Activated naive CD8-positive, alpha-beta T cell treated with anti-CD3 and anti-CD28 coated beads, Interleukin-2, amount 10 ng/mL, durations not matched to agents 7 days and 5 days (primary cell): ENCODE measurements around the gene RUNX3. TPM values are rescaled to one million over a fixed set of nuclear protein-coding genes. Genes with fewer than 3 reads are reported as not detected.
A peak's percentile ranks its signal among the peaks of the same experiment; 100 is the strongest.

ENCODE experiments used
- ATAC-seq: fragments of 150-1000 bp; cut with Tn5 transposase; one replicate; pipeline ENCODE4 v1.10.0; 2021; ENCODE audit warnings: low read depth, moderate library complexity
- POLR2A ChIA-PET: fragments of 350-600 bp; sonication (Branson Sonifier 250); formaldehyde crosslinking; loops from one replicate; lab custom pipeline; 2021; ENCODE audit warnings: antibody characterized with exemption; lab: Charles Lee
- DNase-seq: peaks from one replicate; pipeline ENCODE4 v3.0.0; 2021
- H3K27ac Mint-ChIP-seq: one replicate; pipeline ENCODE4 v1.8.0; 2022; ENCODE audit warnings: mild to moderate bottlenecking, mixed read lengths
- H3K27me3 Mint-ChIP-seq: one replicate; pipeline ENCODE4 v1.8.0; 2022; ENCODE audit warnings: mild to moderate bottlenecking, moderate library complexity, mixed read lengths
- H3K36me3 Mint-ChIP-seq: one replicate; pipeline ENCODE4 v1.8.0; 2021; ENCODE audit warnings: mild to moderate bottlenecking, mixed read lengths
- H3K4me1 Mint-ChIP-seq: one replicate; pipeline ENCODE4 v1.8.0; 2021; ENCODE audit warnings: mixed read lengths
- H3K4me3 Mint-ChIP-seq: one replicate; pipeline ENCODE4 v1.8.0; 2022; ENCODE audit warnings: mild to moderate bottlenecking, moderate library complexity, mixed read lengths
- H3K9me3 Mint-ChIP-seq: one replicate; pipeline ENCODE4 v1.8.0; 2021; ENCODE audit warnings: mixed read lengths
- total RNA-seq, 2 experiments: library from RNA; stranded (reverse); gene quantifications; one replicate each; pipeline ENCODE4 v1.2.3, GENCODE V29; 2021

Gene RUNX3
- total RNA-seq, 2 experiments from 2014 or later, result 172 TPM

DNA sequence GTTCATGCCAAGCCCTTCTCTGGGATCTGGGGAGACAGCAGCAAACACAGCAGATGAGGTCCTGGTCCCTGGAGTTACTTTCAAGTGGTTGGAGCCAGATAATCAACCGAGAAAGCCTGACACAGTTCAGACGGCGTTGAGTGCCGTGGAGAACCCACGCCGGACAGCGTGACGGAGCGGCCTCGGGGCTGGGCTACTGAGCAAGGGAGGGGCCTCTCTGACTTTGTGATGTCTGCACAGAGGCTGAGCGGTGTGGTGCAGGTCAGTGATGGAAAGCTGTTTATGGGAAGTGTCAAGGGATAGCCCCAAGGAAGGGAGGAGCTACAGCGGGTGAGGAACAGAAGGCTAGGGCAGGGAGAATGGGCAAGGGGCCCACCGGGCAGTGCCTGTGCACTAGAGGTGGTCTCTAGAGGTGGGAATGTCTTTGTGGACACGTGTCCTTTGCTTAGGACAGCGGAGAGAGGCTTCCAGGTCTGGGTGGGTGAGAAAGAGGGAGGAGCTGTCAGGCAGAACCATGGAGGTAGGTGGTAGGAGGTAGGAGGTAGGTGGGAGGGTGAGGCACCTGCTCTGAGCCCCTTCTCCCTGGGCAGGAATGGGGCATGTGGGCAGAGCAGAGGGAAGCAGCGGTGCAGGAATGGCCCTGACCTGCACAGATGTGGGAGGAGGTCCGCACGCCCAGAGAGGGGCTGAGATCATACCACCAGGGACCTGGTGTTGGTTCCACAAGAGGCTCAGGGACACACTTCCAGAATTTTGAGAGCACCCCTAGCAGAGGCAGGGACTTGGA lies 62.8 kb downstream of the RUNX3 start:
- Mint-ChIP-seq H3K27ac (no peak overlapping the region), H3K36me3 (no peaks in the 10 kb centered on the region), H3K4me1 (peaks cover 6% of the 10 kb centered on the region), H3K4me3 (no peak overlapping the region), H3K9me3 (no peaks in the 10 kb centered on the region), H3K27me3 (peaks cover 14% of the 10 kb centered on the region)
- DNase-seq (no peak), ATAC-seq (no peak)
- POLR2A ChIA-PET, result no interaction called here

DNA sequence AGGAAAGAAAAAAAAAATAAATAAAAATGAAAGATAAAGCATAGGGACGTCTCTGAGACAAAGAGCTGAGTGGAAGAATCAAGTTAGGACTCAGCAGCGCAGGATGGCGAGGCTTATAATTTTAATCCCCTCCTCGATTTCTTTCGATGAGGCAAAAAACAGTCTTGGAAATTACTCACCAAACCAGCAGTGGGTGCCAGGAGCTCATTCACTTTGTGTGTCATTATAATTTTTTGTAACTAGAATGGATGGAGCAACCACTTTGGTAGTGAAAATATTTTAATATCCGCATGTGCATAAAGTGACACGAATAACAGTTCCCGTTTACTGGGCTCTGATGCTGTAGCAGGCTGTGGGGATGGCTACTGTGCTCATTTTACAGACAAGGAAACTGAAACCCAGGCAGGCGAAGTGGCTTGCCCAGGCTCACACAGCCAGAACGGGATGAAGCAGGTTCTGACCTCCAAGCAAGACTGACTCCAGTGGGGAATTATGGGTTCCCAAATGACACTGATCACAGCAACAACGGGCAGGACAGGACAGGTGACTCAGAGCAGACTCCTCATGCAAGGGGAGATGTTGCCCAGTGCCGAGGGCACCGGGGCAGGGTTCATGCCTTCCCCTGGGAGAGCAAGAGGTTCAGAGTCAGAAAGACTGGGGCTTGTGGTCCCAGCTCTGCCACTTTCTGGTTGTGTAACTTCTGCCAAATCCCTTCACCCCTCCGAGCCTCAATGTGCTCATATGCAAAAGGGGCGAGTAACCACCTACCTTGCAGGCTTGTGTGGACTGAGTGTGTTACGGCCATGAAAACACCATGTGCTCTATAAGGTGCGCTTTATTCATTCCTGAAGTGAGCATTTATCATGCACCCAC lies 63.6 kb downstream of the RUNX3 start:
- ATAC-seq (no peak), DNase-seq (no peak)
- H3K27ac Mint-ChIP-seq, result peak overlapping the region; percentile 21
- H3K4me3 Mint-ChIP-seq, result no peak overlapping the region
- no peaks in the 10 kb centered on the region for H3K9me3 Mint-ChIP-seq
- no peaks in the 10 kb centered on the region for H3K36me3 Mint-ChIP-seq
- peaks cover 6% of the 10 kb centered on the region for H3K4me1 Mint-ChIP-seq
- POLR2A ChIA-PET, result no interaction called here
- peaks cover 9% of the 10 kb centered on the region for H3K27me3 Mint-ChIP-seq

DNA sequence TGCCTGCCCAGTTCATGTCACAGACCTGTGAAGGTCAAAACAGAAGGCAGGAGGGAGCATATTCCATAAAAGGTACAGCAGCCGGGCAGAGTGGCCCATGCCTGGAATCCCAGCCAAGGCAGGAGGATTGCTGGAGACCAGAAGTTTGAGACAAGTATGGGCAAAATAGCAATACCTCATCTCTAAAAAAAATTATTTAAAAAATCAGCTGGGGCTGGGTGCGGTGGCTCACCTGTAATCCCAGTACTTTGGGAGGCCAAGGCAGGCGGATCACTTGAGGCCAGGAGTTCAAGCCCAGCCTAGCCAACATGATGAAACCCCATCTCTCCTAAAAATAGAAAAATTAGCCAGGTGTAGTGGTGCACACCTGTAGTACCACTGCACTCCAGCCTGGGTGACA lies 64.5 kb downstream of the RUNX3 start:
- no peak overlapping the region for H3K4me3 Mint-ChIP-seq
- H3K36me3 Mint-ChIP-seq, result no peaks in the 10 kb centered on the region
- ATAC-seq, result no peak
- H3K27ac Mint-ChIP-seq, result no peak overlapping the region
- peaks cover 2% of the 10 kb centered on the region for H3K4me1 Mint-ChIP-seq
- POLR2A ChIA-PET, result no interaction called here
- no peak for DNase-seq
- H3K9me3 Mint-ChIP-seq, result no peaks in the 10 kb centered on the region
- peaks cover 9% of the 10 kb centered on the region for H3K27me3 Mint-ChIP-seq

DNA sequence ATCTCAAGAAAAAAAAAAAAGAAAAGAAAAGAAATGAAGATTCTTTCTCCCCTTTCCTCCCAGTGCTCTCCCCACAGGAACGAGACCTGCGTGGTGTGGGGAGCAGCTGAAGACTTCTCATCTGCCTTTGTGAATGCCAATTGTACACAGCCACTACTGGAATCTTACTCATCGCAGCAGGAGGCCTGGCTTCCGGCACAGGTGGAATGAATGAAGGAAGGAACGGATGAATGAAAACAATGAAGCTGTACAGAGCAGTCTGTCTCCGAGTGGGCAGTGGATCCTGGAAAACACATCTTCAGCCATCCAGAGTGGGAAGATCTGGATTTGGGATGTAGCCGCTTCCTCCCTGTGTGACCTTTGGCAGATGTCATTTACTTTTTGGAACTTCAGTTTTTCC lies 64.9 kb downstream of the RUNX3 start:
- H3K9me3 Mint-ChIP-seq, result no peaks in the 10 kb centered on the region
- no peaks in the 10 kb centered on the region for H3K36me3 Mint-ChIP-seq
- ATAC-seq (no peak), DNase-seq (no peak)
- no peaks in the 10 kb centered on the region for H3K4me1 Mint-ChIP-seq
- H3K27ac Mint-ChIP-seq, result no peak overlapping the region
- H3K4me3 Mint-ChIP-seq, result no peak overlapping the region
- POLR2A ChIA-PET, result no interaction called here
- peaks cover 9% of the 10 kb centered on the region for H3K27me3 Mint-ChIP-seq

DNA sequence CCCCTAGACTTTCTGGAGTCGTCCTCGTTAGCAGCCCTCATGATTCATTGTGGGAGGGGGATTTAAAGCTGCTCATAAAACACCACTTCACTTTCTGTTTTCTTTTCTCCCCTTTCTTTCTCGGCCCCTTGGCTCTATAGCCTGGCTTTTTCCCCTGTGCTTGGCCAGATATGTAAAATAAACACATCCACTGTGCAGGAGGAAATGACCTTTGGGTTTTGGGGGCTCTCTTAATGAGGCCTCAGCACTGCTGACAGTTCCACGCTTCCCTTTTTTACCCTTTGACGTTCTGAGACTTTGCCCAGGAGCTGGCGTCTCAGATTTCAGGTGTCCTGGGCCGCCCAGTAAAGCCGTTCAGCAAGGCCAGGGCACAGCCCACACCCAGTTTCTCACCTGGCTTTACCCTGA lies 65.7 kb downstream of the RUNX3 start:
- DNase-seq, result no peak
- no peak overlapping the region for H3K4me3 Mint-ChIP-seq
- peaks cover 5% of the 10 kb centered on the region for H3K27me3 Mint-ChIP-seq
- ATAC-seq, result no peak
- H3K27ac Mint-ChIP-seq, result no peak overlapping the region
- no peaks in the 10 kb centered on the region for H3K36me3 Mint-ChIP-seq
- no peaks in the 10 kb centered on the region for H3K9me3 Mint-ChIP-seq
- POLR2A ChIA-PET, result no interaction called here
- H3K4me1 Mint-ChIP-seq, result no peaks in the 10 kb centered on the region

DNA sequence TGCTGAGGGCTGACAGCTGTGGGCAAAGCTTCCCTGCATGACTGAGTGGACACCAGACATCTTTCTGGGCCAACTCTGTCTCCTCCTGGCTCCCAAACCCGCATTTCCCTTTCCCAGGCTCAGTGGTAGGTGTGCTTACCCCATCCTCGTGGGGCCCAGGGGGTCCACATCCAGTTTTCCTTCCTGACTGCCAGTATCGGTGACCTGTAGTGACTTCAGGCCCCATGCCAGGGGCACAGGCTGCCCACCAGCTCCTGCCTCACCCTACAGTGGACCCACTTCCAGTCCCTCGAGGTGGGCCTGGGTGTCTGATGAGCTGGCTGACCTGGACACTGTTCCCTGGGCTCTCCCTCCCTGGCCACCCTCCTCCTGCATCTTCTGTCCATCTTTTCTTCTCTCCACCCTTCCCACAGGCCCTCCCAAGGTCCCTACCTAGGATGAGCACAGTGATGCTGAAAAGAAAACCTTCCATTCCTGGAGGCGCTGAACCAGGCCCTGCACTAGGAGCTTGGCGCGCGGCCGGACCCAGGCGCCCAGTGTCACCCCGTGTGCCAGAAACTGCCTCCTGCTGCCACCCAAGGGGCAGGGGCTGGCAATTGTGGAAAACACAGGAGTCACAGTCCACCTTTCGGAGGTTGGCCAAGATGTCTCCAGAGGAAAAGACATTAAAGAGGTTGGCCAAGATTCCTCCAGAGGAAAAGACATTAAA lies 67.1 kb downstream of the RUNX3 start:
- Mint-ChIP-seq H3K27me3 (peaks cover 13% of the 10 kb centered on the region), H3K27ac (no peak overlapping the region), H3K4me1 (no peaks in the 10 kb centered on the region), H3K9me3 (no peaks in the 10 kb centered on the region), H3K36me3 (no peaks in the 10 kb centered on the region), H3K4me3 (no peak overlapping the region)
- POLR2A ChIA-PET, result no interaction called here
- ATAC-seq (no peak), DNase-seq (no peak)

DNA sequence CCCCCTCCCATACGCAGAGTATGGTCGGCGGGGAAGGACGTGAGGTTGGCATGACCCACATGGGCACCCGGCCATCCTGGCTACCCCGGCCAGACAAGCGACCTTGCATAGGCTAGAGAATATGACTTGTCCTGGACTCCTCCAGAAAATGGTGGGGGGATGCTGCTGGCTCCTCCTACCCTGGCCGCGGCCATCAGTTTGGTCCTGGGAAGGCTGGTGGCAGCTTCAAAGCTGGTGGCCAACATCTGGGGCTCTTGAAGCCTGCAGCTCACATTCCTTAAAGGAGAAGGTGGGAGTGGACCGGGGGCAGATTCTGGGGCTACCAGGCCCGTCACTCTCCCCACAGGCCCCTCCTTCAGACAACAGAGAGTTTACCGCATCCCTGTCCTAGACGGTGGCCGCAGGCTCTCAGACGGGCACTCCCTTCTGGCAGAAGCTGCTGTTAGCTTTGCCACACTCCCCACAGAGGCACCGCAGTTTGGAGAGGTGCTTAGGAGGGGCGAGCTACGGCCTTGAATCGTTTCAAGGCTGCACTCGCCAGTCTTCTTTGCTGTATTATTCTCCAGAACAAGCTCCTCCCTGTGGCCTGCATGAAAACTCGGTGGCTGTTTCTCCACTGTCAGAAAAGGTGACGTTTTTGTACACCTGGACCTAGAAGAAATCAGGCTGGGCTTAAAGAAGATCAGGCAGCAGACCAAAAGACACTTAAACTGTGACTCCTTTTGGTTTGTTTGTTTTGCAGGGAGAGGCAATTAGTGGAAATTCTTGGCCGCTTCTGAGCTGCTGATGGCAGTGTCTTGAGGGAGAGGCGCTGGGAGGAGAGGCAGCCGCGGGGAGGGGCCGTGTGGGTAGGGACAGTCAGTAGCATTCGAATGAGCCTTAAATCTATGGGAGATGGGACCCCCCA lies 68.0 kb downstream of the RUNX3 start:
- POLR2A ChIA-PET, result no interaction called here
- H3K4me3 Mint-ChIP-seq, result no peak overlapping the region
- H3K36me3 Mint-ChIP-seq, result no peaks in the 10 kb centered on the region
- peaks cover 16% of the 10 kb centered on the region for H3K27me3 Mint-ChIP-seq
- no peaks in the 10 kb centered on the region for H3K9me3 Mint-ChIP-seq
- DNase-seq (no peak), ATAC-seq (no peak)
- no peaks in the 10 kb centered on the region for H3K4me1 Mint-ChIP-seq
- H3K27ac Mint-ChIP-seq, result no peak overlapping the region

DNA sequence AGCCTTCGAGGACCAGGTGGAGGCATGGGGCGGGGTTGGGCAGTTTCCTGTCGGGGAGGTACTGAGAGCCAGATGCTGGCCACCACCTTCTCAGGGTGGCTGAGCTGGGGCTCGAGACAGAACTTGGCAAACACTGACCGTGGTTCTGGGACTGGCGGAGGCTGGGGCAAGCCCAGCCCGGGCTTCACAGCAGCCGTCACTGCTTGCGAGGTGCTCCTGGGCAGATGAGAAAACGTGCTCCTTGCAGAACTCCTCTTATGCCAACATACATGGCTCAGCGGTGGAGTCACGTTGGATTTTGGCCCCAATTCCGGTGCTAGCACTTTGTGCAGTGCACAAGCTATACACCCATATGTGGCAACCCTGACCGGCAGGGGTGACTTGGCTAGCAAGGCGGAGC lies 69.2 kb downstream of the RUNX3 start:
- H3K27me3 Mint-ChIP-seq, result peaks cover 15% of the 10 kb centered on the region
- ATAC-seq, result no peak
- H3K4me1 Mint-ChIP-seq, result no peaks in the 10 kb centered on the region
- no peak for DNase-seq
- no peaks in the 10 kb centered on the region for H3K9me3 Mint-ChIP-seq
- no peak overlapping the region for H3K4me3 Mint-ChIP-seq
- POLR2A ChIA-PET, result no interaction called here
- no peaks in the 10 kb centered on the region for H3K36me3 Mint-ChIP-seq
- H3K27ac Mint-ChIP-seq, result no peak overlapping the region

DNA sequence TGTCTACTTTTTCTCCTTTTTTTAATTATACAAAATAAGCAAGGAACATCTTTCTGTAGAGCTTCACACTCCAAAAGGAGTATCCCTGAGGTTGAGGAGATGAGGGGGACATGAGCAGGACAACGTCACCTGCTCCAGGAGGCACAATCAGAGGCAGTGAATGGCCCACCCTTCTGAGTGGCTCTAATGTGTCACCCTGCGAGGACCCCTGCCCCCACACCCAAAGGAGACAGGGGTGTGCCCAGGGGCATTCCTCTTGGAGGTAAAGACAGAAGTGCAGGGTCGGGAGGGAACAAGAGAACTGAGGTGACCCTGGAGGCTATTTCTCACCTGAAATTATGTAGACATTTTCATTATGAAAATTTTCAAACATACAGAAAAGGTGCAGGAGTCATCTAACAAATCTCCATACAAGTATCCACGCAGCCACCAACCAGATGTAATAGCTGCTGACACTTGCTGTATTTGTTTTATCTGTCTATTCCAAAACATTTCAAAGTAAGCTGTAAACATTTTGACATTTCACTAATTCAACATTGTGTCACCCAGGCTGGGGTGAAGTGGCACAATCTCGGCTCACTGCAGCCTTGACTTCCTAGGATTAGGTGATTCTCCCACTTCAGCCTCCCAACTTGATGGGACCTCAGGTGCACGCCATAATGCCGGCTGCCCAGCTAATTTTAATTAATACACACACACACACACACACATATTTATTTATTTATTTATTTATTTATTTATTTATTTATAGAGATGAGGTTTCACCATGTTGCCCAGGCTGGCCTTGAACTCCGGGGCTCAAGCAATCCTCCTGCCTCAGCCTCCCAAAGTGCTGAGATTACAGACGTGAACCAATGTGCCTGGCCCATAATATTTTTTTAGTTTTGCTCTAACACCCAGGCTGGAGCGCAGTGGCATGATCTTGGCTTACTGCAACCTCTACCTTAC lies 70.7 kb downstream of the RUNX3 start:
- no peak overlapping the region for H3K4me3 Mint-ChIP-seq
- peaks cover 22% of the 10 kb centered on the region for H3K27me3 Mint-ChIP-seq
- no peak overlapping the region for H3K27ac Mint-ChIP-seq
- POLR2A ChIA-PET, result interaction anchor here (1.3 kb wide), 1 partner anchor 373 kb away, joined by 3 read pairs; the partner anchor contains the start of gene SYF2
- ATAC-seq (no peak), DNase-seq (no peak)
- no peaks in the 10 kb centered on the region for H3K36me3 Mint-ChIP-seq
- H3K4me1 Mint-ChIP-seq, result no peaks in the 10 kb centered on the region
- no peaks in the 10 kb centered on the region for H3K9me3 Mint-ChIP-seq

DNA sequence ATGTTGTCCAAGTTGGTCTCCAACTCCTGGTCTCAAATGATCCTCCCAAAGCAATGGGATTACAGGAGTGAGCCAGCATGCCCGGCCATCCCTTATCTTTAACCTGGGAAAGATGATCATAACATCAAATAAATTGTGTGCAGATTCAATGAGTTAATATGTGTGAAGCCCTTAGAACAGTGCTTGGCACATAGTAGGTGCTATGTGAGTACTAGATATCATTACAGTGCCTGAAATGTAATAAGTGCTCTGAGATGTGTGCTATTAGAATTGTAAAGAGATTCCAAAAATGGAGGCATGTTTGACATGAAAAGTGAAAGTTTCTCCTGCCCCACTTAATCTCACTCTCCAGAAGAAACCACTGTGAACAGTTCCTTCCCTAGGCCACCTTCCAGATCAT lies 71.8 kb downstream of the RUNX3 start:
- no peaks in the 10 kb centered on the region for H3K9me3 Mint-ChIP-seq
- H3K27ac Mint-ChIP-seq, result no peak overlapping the region
- no peak for DNase-seq
- H3K4me3 Mint-ChIP-seq, result no peak overlapping the region
- peaks cover 22% of the 10 kb centered on the region for H3K27me3 Mint-ChIP-seq
- no peaks in the 10 kb centered on the region for H3K4me1 Mint-ChIP-seq
- POLR2A ChIA-PET, result interaction anchor here (0.7 kb wide), 1 partner anchor 233 kb away, joined by 6 read pairs; no protein-coding TSS in a partner anchor
- ATAC-seq, result no peak
- no peaks in the 10 kb centered on the region for H3K36me3 Mint-ChIP-seq

DNA sequence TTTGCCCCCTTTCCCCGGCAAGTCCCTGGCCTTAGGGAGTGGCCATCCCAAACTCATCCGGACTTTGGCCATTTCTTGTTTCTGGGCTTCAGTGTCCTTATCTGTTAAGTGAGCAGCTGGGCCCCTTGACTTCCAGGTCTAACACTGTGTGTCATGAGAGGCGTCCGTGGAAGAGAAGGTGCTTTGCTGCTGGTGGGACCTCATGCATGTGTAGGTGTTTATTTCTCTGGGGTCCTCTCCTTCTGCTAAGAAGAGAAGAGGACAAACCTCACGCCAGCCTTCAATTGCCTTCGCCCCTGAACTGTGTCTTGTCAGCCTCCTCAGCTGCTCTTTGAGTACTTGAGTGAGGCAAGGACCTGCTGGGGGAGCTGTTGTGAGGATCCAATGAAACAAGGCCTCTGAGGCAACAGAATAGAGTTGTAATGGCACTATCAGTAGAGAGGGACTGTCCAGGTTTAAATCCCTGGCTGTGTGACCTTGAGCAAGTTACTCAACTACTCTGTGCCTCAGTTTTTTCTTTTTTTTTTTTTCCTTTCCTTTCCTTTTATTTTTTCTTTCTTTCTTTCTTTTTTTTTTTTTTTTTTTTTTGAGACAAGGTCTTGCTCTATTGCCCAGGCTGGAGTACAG lies 72.5 kb downstream of the RUNX3 start:
- no peak overlapping the region for H3K4me3 Mint-ChIP-seq
- H3K27me3 Mint-ChIP-seq, result peaks cover 24% of the 10 kb centered on the region
- DNase-seq, result no peak
- ATAC-seq, result no peak
- no peaks in the 10 kb centered on the region for H3K9me3 Mint-ChIP-seq
- no peaks in the 10 kb centered on the region for H3K36me3 Mint-ChIP-seq
- H3K4me1 Mint-ChIP-seq, result no peaks in the 10 kb centered on the region
- no peak overlapping the region for H3K27ac Mint-ChIP-seq
- POLR2A ChIA-PET, result interaction anchor here (0.7 kb wide), 1 partner anchor 233 kb away, joined by 6 read pairs; no protein-coding TSS in a partner anchor
